Mesothelial cell of epicardium (in vitro differentiated cells): ENCODE results near the gene INA. TPM values are rescaled to one million over a fixed set of nuclear protein-coding genes. Genes with fewer than 3 reads are reported as not detected.

Experiments used
- DNase-seq, 2 experiments: peaks; one replicate each; pipeline ENCODE4 v3.0.0; 2021; ENCODE audit warnings: low spot score in 2 of 2; ENCODE audit not compliant: unreplicated experiment in 2 of 2
- H3K27ac Mint-ChIP-seq: 2 replicates; pipeline ENCODE4 v1.8.0; 2021; ENCODE audit warnings: mixed read lengths
- H3K27me3 Mint-ChIP-seq: 2 replicates; pipeline ENCODE4 v1.8.0; 2021; ENCODE audit warnings: low read depth, mixed read lengths
- H3K36me3 Mint-ChIP-seq: 2 replicates; pipeline ENCODE4 v1.8.0; 2021; ENCODE audit warnings: mixed read lengths
- H3K4me1 Mint-ChIP-seq: 2 replicates; pipeline ENCODE4 v1.8.0; 2021; ENCODE audit warnings: mixed read lengths
- H3K4me3 Mint-ChIP-seq: 2 replicates; pipeline ENCODE4 v1.8.0; 2021; ENCODE audit warnings: mild to moderate bottlenecking, moderate library complexity, mixed read lengths
- H3K9me3 Mint-ChIP-seq: 2 replicates; pipeline ENCODE4 v1.8.0; 2021; ENCODE audit warnings: mixed read lengths
- CTCF ChIP-seq: fragments of 200-600 bp; sonication (generic); IDR thresholded peaks from one replicate; pipeline ENCODE4 v1.5.0; 2021; ENCODE audit warnings: antibody characterized with exemption; ENCODE audit not compliant: unreplicated experiment
- total RNA-seq: library from RNA; stranded (reverse); gene quantifications from 3 replicates; pipeline ENCODE4 v1.2.1, GENCODE V29; 2021

The INA gene
- total RNA-seq, 1 donor from 2014 or later: 1.1 TPM

DNA sequence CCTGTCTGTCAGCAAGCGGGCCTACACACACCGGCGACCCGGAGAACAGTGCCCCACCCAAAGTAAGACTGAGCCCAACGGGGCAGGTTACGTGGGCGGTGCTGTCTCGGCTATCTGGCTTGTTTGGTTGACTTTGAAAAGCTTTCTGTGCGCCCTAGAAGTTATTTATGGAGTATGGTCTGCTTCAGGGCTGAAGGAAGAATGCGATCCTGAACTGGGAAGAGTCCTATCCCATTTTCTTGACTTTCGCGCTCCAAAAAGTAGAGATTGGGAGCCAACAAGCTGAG, 1.5 kb downstream of the INA start:
- H3K4me3 Mint-ChIP-seq: peak overlapping the region; percentile 61
- H3K9me3 Mint-ChIP-seq: no peaks in the 10 kb centered on the region
- H3K4me1 Mint-ChIP-seq: peaks cover 6% of the 10 kb centered on the region
- DNase-seq: no peak
- peaks cover 91% of the 10 kb centered on the region for H3K27me3 Mint-ChIP-seq
- H3K27ac Mint-ChIP-seq: no peak overlapping the region
- H3K36me3 Mint-ChIP-seq: no peaks in the 10 kb centered on the region
- TF ChIP-seq CTCF: no peak

DNA sequence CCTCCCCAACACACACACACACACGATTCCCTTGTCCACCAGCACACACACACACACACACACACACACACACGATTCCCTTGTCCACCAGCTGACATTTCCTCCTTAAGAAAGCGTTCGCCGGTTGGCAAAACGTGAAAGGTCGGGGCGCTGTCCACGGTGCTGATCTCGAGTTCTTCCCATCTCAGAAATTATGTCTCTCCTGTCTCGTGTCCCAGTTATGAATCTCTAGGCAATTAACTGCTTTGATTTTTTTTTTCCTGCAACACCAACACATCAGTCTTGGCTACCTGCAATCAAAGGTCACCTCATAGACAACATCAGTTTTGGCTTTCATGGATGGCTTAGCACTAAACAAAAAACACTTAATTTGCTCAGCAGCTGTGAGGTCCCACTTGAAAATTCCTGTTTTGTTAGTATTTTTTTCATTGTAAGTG, 1.9 kb downstream of the INA start:
- H3K4me3 Mint-ChIP-seq: peak overlapping the region; percentile 61
- peaks cover 87% of the 10 kb centered on the region for H3K27me3 Mint-ChIP-seq
- no peaks in the 10 kb centered on the region for H3K9me3 Mint-ChIP-seq
- peaks cover 6% of the 10 kb centered on the region for H3K4me1 Mint-ChIP-seq
- no peaks in the 10 kb centered on the region for H3K36me3 Mint-ChIP-seq
- peak; percentile 42 to 82 for DNase-seq
- H3K27ac Mint-ChIP-seq: no peak overlapping the region
- no peak for TF ChIP-seq CTCF

DNA sequence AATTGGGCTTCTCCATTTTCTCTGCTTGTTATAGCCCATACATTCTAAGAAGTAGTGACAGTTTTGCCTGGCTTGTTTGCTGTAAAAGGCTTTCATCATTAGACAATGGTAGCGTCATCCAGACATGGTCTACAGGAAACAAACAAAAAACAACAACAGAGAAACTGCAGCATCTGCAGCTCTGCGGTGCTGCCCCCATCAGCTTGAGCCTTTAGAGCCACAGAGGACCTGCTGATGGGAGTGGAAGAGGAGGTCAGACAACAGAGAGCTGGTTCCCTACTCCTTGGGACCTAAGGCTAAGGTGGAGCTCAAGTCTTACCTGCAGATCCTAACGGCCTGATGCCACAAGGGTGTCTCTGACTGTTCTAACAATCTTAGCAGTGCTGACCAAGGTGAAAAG, 3.1 kb downstream of the INA start:
- Mint-ChIP-seq H3K36me3 (no peaks in the 10 kb centered on the region), H3K4me1 (peaks cover 6% of the 10 kb centered on the region), H3K27ac (no peak overlapping the region), H3K4me3 (no peak overlapping the region), H3K27me3 (peaks cover 86% of the 10 kb centered on the region), H3K9me3 (no peaks in the 10 kb centered on the region)
- DNase-seq: no peak
- no peak for TF ChIP-seq CTCF

DNA sequence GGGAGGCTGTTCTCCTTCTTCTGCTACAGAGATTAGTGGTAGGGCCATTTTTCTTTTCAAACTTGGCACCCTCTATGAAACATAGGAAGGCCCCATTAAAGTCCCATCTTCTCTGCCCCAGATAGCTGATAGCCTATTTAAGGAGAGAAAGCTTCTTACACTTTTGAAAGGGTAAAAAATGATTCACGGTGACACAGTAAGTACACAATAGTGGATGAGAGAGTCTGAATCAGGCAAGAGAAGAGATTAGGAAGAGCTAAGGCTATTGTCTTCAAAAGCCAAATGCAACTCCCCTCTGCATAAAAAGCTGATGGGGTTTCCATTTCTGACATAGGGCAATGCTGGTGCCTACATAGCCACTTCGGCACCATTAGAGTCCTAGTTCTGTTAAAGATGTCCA, 3.6 kb downstream of the INA start:
- H3K4me1 Mint-ChIP-seq: peaks cover 6% of the 10 kb centered on the region

GRCh38 chr10:103281753-103282152, 4.8 kb downstream of the INA start:
- H3K27ac Mint-ChIP-seq: no peak overlapping the region
- no peak overlapping the region for H3K4me3 Mint-ChIP-seq

More for the DNA sequence above, 3.6 kb downstream of the INA start:
- no peak overlapping the region for H3K27ac Mint-ChIP-seq
- no peak for DNase-seq
- no peak overlapping the region for H3K4me3 Mint-ChIP-seq
- H3K27me3 Mint-ChIP-seq: peaks cover 81% of the 10 kb centered on the region
- no peak for TF ChIP-seq CTCF
- no peaks in the 10 kb centered on the region for H3K36me3 Mint-ChIP-seq
- no peaks in the 10 kb centered on the region for H3K9me3 Mint-ChIP-seq

More at GRCh38 chr10:103281753-103282152, 4.8 kb downstream of the INA start:
- DNase-seq: peak; percentile 27 to 52
- no peaks in the 10 kb centered on the region for H3K36me3 Mint-ChIP-seq
- TF ChIP-seq CTCF: no peak
- H3K9me3 Mint-ChIP-seq: no peaks in the 10 kb centered on the region
- peaks cover 6% of the 10 kb centered on the region for H3K4me1 Mint-ChIP-seq
- H3K27me3 Mint-ChIP-seq: peaks cover 76% of the 10 kb centered on the region
